Measurements from ENCODE around the gene CD74. TPM values are rescaled to one million over a fixed set of nuclear protein-coding genes. Genes with fewer than 3 reads are reported as not detected.
"Not testable (repeated sequence)": the region's sequence is repeated elsewhere in the genome, so short reads cannot be mapped to it uniquely, and the experiment has no call there.

Gene CD74
- total RNA-seq, 1 donor from 2014 or later: 3.1 TPM

GRCh38 chr5:150428106-150428876 lies 15.6 kb upstream of the CD74 start:
- Mint-ChIP-seq H3K9me3 (ENCODE audit: unreplicated experiment) (peaks cover 4% of the 10 kb centered on the region), H3K4me1 (ENCODE audit: low read depth, unreplicated experiment) (no peaks in the 10 kb centered on the region), H3K4me3 (ENCODE audit: unreplicated experiment) (no peak overlapping the region), H3K36me3 (ENCODE audit: unreplicated experiment) (peaks cover 5% of the 10 kb centered on the region), H3K27me3 (ENCODE audit: unreplicated experiment) (peaks cover 6% of the 10 kb centered on the region), H3K27ac (ENCODE audit: unreplicated experiment) (no peak overlapping the region)
- no peak for DNase-seq
- no peak for TF ChIP-seq CTCF (IDR thresholded peaks at IDR 0.05; ENCODE audit: partially characterized antibody, unreplicated experiment)

- H3K36me3 Mint-ChIP-seq (ENCODE audit: unreplicated experiment); H3K27me3 Mint-ChIP-seq (ENCODE audit: unreplicated experiment); DNase-seq; H3K27ac Mint-ChIP-seq (ENCODE audit: unreplicated experiment); H3K9me3 Mint-ChIP-seq (ENCODE audit: unreplicated experiment); H3K4me3 Mint-ChIP-seq (ENCODE audit: unreplicated experiment); H3K4me1 Mint-ChIP-seq (ENCODE audit: low read depth, unreplicated experiment): not testable (repeated sequence)
These were observed 13.5 kb upstream of the CD74 start for GRCh38 chr5:150426165-150426564.

GRCh38 chr5:150422758-150423157 lies 10.0 kb upstream of the CD74 start:
- DNase-seq: no peak

GRCh38 chr5:150422075-150422474 lies 9.4 kb upstream of the CD74 start:
- Mint-ChIP-seq H3K27ac (ENCODE audit: unreplicated experiment) (no peak overlapping the region), H3K4me1 (ENCODE audit: low read depth, unreplicated experiment) (no peaks in the 10 kb centered on the region), H3K9me3 (ENCODE audit: unreplicated experiment) (peaks cover 2% of the 10 kb centered on the region), H3K36me3 (ENCODE audit: unreplicated experiment) (no peaks in the 10 kb centered on the region), H3K27me3 (ENCODE audit: unreplicated experiment) (no peaks in the 10 kb centered on the region), H3K4me3 (ENCODE audit: unreplicated experiment) (no peak overlapping the region)
- TF ChIP-seq CTCF (IDR thresholded peaks at IDR 0.05; ENCODE audit: partially characterized antibody, unreplicated experiment): no peak
- DNase-seq: no peak

More at GRCh38 chr5:150422758-150423157, 10.0 kb upstream of the CD74 start:
- no peak for TF ChIP-seq CTCF (IDR thresholded peaks at IDR 0.05; ENCODE audit: partially characterized antibody, unreplicated experiment)
- Mint-ChIP-seq H3K27me3 (ENCODE audit: unreplicated experiment) (peaks cover under 1% of the 10 kb centered on the region), H3K36me3 (ENCODE audit: unreplicated experiment) (no peaks in the 10 kb centered on the region), H3K4me3 (ENCODE audit: unreplicated experiment) (no peak overlapping the region), H3K27ac (ENCODE audit: unreplicated experiment) (no peak overlapping the region), H3K9me3 (ENCODE audit: unreplicated experiment) (peaks cover 2% of the 10 kb centered on the region), H3K4me1 (ENCODE audit: low read depth, unreplicated experiment) (no peaks in the 10 kb centered on the region)

GRCh38 chr5:150419630-150420270 lies 7.0 kb upstream of the CD74 start:
- no peak for DNase-seq
- Mint-ChIP-seq H3K4me3 (ENCODE audit: unreplicated experiment) (no peak overlapping the region), H3K9me3 (ENCODE audit: unreplicated experiment) (peaks cover 2% of the 10 kb centered on the region), H3K4me1 (ENCODE audit: low read depth, unreplicated experiment) (no peaks in the 10 kb centered on the region), H3K36me3 (ENCODE audit: unreplicated experiment) (no peaks in the 10 kb centered on the region), H3K27me3 (ENCODE audit: unreplicated experiment) (no peaks in the 10 kb centered on the region), H3K27ac (ENCODE audit: unreplicated experiment) (no peak overlapping the region)
- TF ChIP-seq CTCF (IDR thresholded peaks at IDR 0.05; ENCODE audit: partially characterized antibody, unreplicated experiment): no peak

GRCh38 chr5:150413902-150414790 lies 1.4 kb upstream of the CD74 start:
- H3K27ac Mint-ChIP-seq (ENCODE audit: unreplicated experiment); DNase-seq; H3K27me3 Mint-ChIP-seq (ENCODE audit: unreplicated experiment); H3K9me3 Mint-ChIP-seq (ENCODE audit: unreplicated experiment); H3K4me1 Mint-ChIP-seq (ENCODE audit: low read depth, unreplicated experiment); H3K36me3 Mint-ChIP-seq (ENCODE audit: unreplicated experiment); H3K4me3 Mint-ChIP-seq (ENCODE audit: unreplicated experiment): not testable (repeated sequence)

Measured in glutamatergic neuron (in vitro differentiated cells).